ENCODE results near the gene CYP11A1.

CYP11A1 gene

GRCh38 chr15:74319596-74320351, 47.7 kb downstream of the CYP11A1 start:
- no peak for DNase-seq

GRCh38 chr15:74319138-74319460, 48.3 kb downstream of the CYP11A1 start:
- no peak for DNase-seq

- DNase-seq: no peak
Observed at GRCh38 chr15:74318376-74319137, 48.9 kb downstream of the CYP11A1 start.

GRCh38 chr15:74317820-74318375, 49.5 kb downstream of the CYP11A1 start:
- no peak for DNase-seq

GRCh38 chr15:74316141-74316540, 51.3 kb downstream of the CYP11A1 start:
- DNase-seq: no peak

GRCh38 chr15:74315626-74316025, 51.8 kb downstream of the CYP11A1 start:
- DNase-seq: peak; percentile 21

- DNase-seq: no peak
Observed at GRCh38 chr15:74314795-74315438, 52.5 kb downstream of the CYP11A1 start.

- DNase-seq: no peak
Observed at GRCh38 chr15:74313889-74314288, 53.6 kb downstream of the CYP11A1 start.

GRCh38 chr15:74312445-74313007, 54.9 kb downstream of the CYP11A1 start:
- no peak for DNase-seq

GRCh38 chr15:74311734-74312444, 55.6 kb downstream of the CYP11A1 start:
- no peak for DNase-seq

- DNase-seq: peak; percentile 37
Observed at GRCh38 chr15:74307827-74308811, 59.3 kb downstream of the CYP11A1 start.

- no peak for DNase-seq
Observed at GRCh38 chr15:74306781-74307217, 60.6 kb downstream of the CYP11A1 start.

GRCh38 chr15:74305687-74306086, 61.8 kb downstream of the CYP11A1 start:
- DNase-seq: no peak

- no peak for DNase-seq
Observed at GRCh38 chr15:74304431-74304830, 63.0 kb downstream of the CYP11A1 start.

- no peak for DNase-seq
Observed at GRCh38 chr15:74303741-74304309, 63.6 kb downstream of the CYP11A1 start.

GRCh38 chr15:74302821-74303359, 64.6 kb downstream of the CYP11A1 start:
- DNase-seq: peak; percentile 26

- no peak for DNase-seq
Observed at GRCh38 chr15:74301583-74302361, 65.7 kb downstream of the CYP11A1 start.

GRCh38 chr15:74300057-74300795, 67.2 kb downstream of the CYP11A1 start:
- DNase-seq: no peak

- DNase-seq: no peak
Observed at GRCh38 chr15:74297887-74298286, 69.6 kb downstream of the CYP11A1 start.

All from activated CD4-positive, alpha-beta T cell treated with anti-CD3 and anti-CD28 coated beads, Interleukin-2, amount 50 U/mL, for 16 hours (primary cell).